Activated naive CD8-positive, alpha-beta T cell treated with anti-CD3 and anti-CD28 coated beads, Interleukin-2, amount 10 ng/mL, durations not matched to agents 7 days and 5 days (primary cell): ENCODE results near the gene DHX30. TPM values are rescaled to one million over a fixed set of nuclear protein-coding genes. Genes with fewer than 3 reads are reported as not detected.

ENCODE experiments used
- ATAC-seq: fragments of 150-1000 bp; cut with Tn5 transposase; one replicate; pipeline ENCODE4 v1.10.0; 2021; ENCODE audit warnings: low read depth, moderate library complexity
- POLR2A ChIA-PET: fragments of 350-600 bp; sonication (Branson Sonifier 250); formaldehyde crosslinking; loops from one replicate; lab custom pipeline; 2021; ENCODE audit warnings: antibody characterized with exemption; lab: Charles Lee
- DNase-seq: peaks from one replicate; pipeline ENCODE4 v3.0.0; 2021
- H3K27ac Mint-ChIP-seq: one replicate; pipeline ENCODE4 v1.8.0; 2022; ENCODE audit warnings: mild to moderate bottlenecking, mixed read lengths
- H3K27me3 Mint-ChIP-seq: one replicate; pipeline ENCODE4 v1.8.0; 2022; ENCODE audit warnings: mild to moderate bottlenecking, moderate library complexity, mixed read lengths
- H3K36me3 Mint-ChIP-seq: one replicate; pipeline ENCODE4 v1.8.0; 2021; ENCODE audit warnings: mild to moderate bottlenecking, mixed read lengths
- H3K4me1 Mint-ChIP-seq: one replicate; pipeline ENCODE4 v1.8.0; 2021; ENCODE audit warnings: mixed read lengths
- H3K4me3 Mint-ChIP-seq: one replicate; pipeline ENCODE4 v1.8.0; 2022; ENCODE audit warnings: mild to moderate bottlenecking, moderate library complexity, mixed read lengths
- H3K9me3 Mint-ChIP-seq: one replicate; pipeline ENCODE4 v1.8.0; 2021; ENCODE audit warnings: mixed read lengths
- total RNA-seq, 2 experiments: library from RNA; stranded (reverse); gene quantifications; one replicate each; pipeline ENCODE4 v1.2.3, GENCODE V29; 2021

Gene DHX30
- total RNA-seq, 2 experiments from 2014 or later: 76.7 to 78.1 TPM

DNA sequence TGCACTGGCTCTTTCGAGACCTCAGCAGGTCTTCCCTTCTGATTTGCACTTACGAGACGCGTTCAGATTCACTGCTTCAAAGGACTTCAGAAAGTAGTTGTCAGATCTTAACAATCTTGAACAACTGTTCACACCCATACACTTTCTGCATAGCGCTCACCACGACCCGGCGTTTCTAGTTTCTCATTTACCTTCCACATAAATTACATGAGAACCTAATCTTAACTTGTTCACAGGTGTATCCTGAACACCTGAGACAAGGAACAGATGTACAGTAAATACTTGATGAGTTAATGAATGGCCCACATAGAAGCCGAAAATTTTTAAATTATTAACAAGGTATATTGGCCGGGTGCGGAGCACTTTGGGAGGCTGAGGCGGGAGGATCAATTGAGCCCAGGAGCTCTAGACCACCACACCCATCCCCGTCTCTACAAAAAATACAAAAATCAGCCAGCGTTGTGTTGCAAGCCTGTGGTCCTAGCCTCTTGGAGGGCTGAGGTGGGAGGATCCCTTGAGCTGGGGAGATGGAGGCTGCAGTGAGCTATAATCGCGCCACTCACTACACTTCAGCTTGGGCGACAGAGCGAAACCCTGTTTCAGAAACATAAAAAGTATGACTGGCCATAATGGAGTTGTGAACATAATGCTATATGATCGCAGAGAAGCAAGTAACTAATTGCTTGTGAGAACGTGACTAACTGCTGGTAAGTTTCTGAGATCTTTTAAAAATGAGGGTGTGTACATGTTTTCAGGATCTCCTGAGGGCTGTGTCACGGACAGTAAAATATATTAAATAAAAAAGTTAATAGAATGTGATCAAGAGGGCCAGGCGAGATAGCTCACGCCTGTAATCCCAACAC, 20.3 kb upstream of the DHX30 start:
- H3K4me3 Mint-ChIP-seq: peak overlapping the region; percentile 93
- POLR2A ChIA-PET: interaction anchor here (1.8 kb wide), 1 partner anchor 308 kb away, joined by 4 read pairs; no protein-coding TSS in a partner anchor
- H3K9me3 Mint-ChIP-seq: no peaks in the 10 kb centered on the region
- peak overlapping the region; percentile 98 for H3K27ac Mint-ChIP-seq
- no peaks in the 10 kb centered on the region for H3K27me3 Mint-ChIP-seq
- no peaks in the 10 kb centered on the region for H3K36me3 Mint-ChIP-seq
- DNase-seq: no peak
- H3K4me1 Mint-ChIP-seq: peaks cover 23% of the 10 kb centered on the region
- ATAC-seq: no peak

DNA sequence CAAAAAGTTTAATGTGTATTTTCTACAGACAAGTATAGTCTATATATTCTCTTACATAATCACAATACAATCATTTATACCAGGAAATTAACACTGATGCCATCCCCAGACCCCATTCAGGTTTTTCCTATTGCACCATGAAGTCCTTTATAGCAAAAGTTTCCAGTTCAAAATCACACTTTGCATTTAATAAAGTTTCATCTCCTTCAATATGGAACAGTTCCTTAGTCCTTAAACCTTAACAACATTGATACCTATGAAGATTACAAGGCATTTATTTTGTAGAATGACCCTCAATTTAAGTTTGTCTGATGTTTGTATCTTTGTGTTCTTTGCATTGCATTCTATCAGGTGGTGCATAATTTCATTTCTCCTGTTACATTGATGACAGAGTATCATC, 19.3 kb upstream of the DHX30 start:
- no peak overlapping the region for H3K4me3 Mint-ChIP-seq
- POLR2A ChIA-PET: interaction anchor here (0.6 kb wide), 1 partner anchor 28 kb away, joined by 9 read pairs; no protein-coding TSS in a partner anchor
- H3K9me3 Mint-ChIP-seq: no peaks in the 10 kb centered on the region
- peaks cover 26% of the 10 kb centered on the region for H3K4me1 Mint-ChIP-seq
- ATAC-seq (no peak), DNase-seq (no peak)
- no peaks in the 10 kb centered on the region for H3K27me3 Mint-ChIP-seq
- H3K36me3 Mint-ChIP-seq: no peaks in the 10 kb centered on the region
- H3K27ac Mint-ChIP-seq: no peak overlapping the region

DNA sequence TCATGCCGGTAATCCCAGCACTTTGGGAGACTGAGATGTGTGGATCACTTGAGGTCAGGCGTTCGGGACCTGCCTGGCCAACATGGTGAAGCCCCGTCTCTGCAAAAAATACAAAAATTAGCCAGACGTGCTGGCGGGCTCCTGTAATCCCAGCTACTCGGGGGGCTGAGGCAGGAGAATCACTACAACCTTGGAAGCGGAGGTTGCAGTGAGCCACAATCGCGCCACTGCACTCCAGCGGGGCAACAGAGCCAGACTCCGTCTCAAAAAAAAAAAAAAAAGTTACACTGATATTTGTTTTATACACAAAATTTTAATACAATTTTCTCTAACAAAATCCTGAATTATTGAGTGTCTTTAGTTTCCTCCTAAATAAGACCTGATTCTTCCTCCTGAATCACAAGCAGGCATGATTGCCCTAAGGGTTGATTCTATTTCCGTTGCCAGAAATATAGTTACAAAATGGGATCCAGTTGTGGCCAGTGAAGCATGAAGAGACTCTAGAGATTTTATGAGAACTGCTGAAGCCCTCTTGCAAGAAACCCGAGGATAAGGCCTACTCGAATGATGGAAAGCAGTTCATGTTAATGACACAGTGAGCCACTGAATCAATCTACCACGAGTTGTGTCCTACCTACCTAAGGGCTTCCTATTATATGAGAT, 11.6 kb upstream of the DHX30 start:
- no peak overlapping the region for H3K27ac Mint-ChIP-seq
- no peaks in the 10 kb centered on the region for H3K9me3 Mint-ChIP-seq
- DNase-seq (no peak), ATAC-seq (no peak)
- H3K4me3 Mint-ChIP-seq: no peak overlapping the region
- no peaks in the 10 kb centered on the region for H3K36me3 Mint-ChIP-seq
- peaks cover 3% of the 10 kb centered on the region for H3K4me1 Mint-ChIP-seq
- H3K27me3 Mint-ChIP-seq: peaks cover 5% of the 10 kb centered on the region
- POLR2A ChIA-PET: interaction anchor here (0.7 kb wide), 1 partner anchor 17 kb away, joined by 4 read pairs; no protein-coding TSS in a partner anchor

DNA sequence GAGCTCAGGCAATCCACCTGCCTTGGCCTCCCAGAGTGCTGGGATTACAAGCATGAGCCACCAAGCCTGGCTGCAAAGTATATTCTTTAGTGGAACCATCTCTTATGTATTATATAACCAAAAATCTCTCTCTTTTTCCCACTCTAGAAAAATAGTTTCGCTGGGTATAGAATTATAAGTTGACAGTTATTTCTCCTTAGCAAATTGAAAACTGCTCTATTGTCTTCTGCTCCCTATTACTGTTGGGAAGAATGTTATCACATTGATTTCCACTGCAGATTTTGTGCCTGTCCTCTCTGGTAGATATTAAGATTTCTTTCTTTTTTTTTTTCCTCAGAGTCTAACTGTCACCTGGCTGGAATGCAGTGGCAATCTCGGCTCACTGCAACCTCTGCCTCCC, 10.2 kb upstream of the DHX30 start:
- no peaks in the 10 kb centered on the region for H3K36me3 Mint-ChIP-seq
- peaks cover 3% of the 10 kb centered on the region for H3K4me1 Mint-ChIP-seq
- no peak overlapping the region for H3K27ac Mint-ChIP-seq
- ATAC-seq (no peak), DNase-seq (no peak)
- H3K27me3 Mint-ChIP-seq: peaks cover 11% of the 10 kb centered on the region
- no peak overlapping the region for H3K4me3 Mint-ChIP-seq
- H3K9me3 Mint-ChIP-seq: no peaks in the 10 kb centered on the region
- POLR2A ChIA-PET: no interaction called here

DNA sequence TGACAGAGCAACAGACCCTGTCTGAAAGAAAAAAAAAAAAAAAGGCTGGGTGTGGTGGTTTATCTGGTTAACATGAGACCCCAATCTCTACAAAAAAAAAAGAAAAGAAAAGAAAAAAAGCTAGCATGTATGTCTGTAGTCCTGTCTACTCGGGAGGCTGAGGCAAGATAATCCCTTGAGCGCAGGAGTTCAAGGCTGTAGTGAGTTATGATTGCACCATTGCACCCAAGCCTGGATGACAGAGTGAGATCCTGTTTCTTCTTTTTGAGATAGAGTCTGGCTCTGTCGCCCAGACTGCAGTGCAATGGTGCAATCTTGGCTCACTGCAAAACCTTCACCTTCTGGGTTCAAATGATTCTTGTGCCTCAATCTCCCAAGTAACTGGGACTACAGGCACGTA, 8.4 kb upstream of the DHX30 start:
- DNase-seq (no peak), ATAC-seq (no peak)
- Mint-ChIP-seq H3K4me1 (no peaks in the 10 kb centered on the region), H3K27me3 (peaks cover 11% of the 10 kb centered on the region), H3K36me3 (no peaks in the 10 kb centered on the region), H3K4me3 (no peak overlapping the region), H3K27ac (no peak overlapping the region), H3K9me3 (no peaks in the 10 kb centered on the region)
- POLR2A ChIA-PET: no interaction called here

DNA sequence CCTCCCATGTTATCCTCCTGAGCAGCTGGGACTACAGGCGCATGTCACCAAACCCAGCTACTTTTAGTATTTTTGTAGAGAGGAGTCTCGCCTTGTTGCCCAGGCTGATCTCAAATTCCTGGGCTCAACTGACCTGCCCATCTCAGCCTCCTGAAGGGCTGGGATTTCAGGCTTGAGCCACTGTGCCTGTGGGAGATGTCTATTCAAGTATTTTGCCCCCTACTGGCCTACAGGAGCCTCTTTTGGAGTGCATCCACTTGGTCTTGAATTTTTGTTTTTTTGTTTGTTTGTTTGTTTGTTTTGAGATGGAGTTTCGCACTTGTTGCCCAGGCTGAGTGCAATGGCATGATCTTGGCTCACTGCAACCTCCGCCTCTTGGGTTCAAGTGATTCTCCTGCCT, 3.2 kb upstream of the DHX30 start:
- peaks cover 17% of the 10 kb centered on the region for H3K4me1 Mint-ChIP-seq
- POLR2A ChIA-PET: interaction anchor here (0.7 kb wide), 1 partner anchor 11 kb away, joined by 3 read pairs; no protein-coding TSS in a partner anchor
- no peak overlapping the region for H3K4me3 Mint-ChIP-seq
- no peak overlapping the region for H3K27ac Mint-ChIP-seq
- no peaks in the 10 kb centered on the region for H3K36me3 Mint-ChIP-seq
- no peak for DNase-seq
- H3K9me3 Mint-ChIP-seq: no peaks in the 10 kb centered on the region
- ATAC-seq: no peak
- H3K27me3 Mint-ChIP-seq: peaks cover 6% of the 10 kb centered on the region

DNA sequence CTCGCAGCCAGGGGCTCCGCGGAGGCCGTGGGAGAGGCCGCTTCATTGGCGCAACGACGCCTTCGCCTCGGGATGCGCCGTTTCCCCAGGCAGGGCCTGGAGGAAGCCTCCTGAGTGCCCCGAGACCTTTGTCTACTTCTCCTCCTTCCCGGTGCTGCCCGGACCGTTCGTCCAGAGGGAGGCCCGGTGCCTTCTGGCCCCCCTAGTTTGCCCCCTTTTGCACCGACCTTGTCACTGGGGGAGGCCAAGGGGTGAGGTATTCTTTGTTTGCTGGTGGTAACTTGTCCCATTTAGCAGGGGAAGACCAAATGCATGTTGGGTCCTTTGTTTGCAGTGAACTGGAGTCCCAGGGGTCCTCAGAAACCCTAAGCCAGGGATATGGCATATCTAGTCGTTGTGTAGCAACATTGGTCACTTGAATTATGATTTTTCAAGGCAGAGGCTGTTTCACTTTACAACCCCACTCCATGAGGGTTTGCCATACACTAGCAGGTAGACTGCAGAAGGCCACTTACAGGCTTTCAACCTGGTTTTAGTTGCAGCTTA, 615 bp downstream of the DHX30 start:
- Mint-ChIP-seq H3K4me3 (peak overlapping the region; percentile 99), H3K9me3 (no peaks in the 10 kb centered on the region), H3K27me3 (no peaks in the 10 kb centered on the region), H3K36me3 (no peaks in the 10 kb centered on the region), H3K4me1 (peaks cover 17% of the 10 kb centered on the region), H3K27ac (peak overlapping the region; percentile 95)
- DNase-seq (no peak), ATAC-seq (no peak)
- POLR2A ChIA-PET: interaction anchor here (1.8 kb wide), 1 partner anchor 21 kb away, joined by 7 read pairs; no protein-coding TSS in a partner anchor

DNA sequence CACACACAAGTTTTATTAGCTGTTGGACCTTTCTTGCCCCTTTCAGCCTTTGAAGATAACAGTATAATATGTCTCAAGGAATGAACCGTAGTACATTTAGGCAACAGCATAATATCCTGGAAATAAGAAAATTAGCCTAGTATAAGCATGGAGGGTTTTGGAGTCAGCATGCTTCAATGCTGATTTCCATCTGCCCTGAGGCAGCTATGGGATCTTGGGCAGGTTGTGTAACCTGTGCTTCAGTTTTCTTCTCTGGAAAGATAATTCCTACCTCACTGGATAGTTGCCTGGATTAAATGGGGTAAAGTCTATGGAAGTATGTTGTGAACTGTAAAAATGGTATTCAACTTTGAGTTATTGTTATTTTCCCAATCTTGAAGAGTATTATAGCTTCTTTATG, 1.6 kb downstream of the DHX30 start:
- Mint-ChIP-seq H3K4me3 (peak overlapping the region; percentile 99), H3K27me3 (no peaks in the 10 kb centered on the region), H3K36me3 (no peaks in the 10 kb centered on the region), H3K4me1 (peaks cover 17% of the 10 kb centered on the region), H3K9me3 (no peaks in the 10 kb centered on the region), H3K27ac (no peak overlapping the region)
- POLR2A ChIA-PET: interaction anchor here (1.8 kb wide), 1 partner anchor 20 kb away, joined by 7 read pairs; no protein-coding TSS in a partner anchor
- no peak for DNase-seq
- no peak for ATAC-seq

DNA sequence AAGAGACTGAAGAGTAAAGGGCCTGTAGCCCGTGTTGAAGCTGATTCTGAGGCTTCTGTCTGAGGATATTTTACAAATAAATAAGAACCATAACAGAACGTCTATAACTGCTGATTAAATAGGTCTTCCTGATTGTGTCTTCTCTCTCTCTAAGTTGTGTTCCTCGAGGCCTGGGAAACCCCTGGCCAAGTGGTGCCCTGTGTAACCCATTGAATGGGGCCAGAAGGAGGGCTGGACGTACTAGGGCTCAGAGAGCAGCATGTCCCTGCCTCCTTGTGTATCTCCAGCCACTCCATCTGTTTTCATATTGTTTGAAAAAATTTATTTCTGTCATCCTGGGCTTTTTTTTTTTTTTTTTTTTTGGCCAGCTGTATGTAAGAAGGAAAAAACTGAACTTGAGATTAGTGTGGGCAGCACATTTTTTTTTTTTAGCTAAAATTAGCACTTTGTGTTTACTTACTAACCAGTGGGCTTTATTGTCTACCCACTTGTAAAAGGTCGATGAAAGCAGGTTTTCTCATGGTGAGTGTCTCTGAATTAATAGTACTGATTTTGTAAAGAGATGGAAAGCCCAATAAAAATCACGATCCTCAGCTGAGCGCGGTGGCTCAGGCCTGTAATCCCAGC, 10.7 kb downstream of the DHX30 start:
- POLR2A ChIA-PET: no interaction called here
- Mint-ChIP-seq H3K27ac (no peak overlapping the region), H3K4me1 (no peaks in the 10 kb centered on the region), H3K36me3 (peaks cover 16% of the 10 kb centered on the region), H3K27me3 (no peaks in the 10 kb centered on the region), H3K4me3 (no peak overlapping the region), H3K9me3 (peaks cover 2% of the 10 kb centered on the region)
- ATAC-seq: no peak
- DNase-seq: no peak

DNA sequence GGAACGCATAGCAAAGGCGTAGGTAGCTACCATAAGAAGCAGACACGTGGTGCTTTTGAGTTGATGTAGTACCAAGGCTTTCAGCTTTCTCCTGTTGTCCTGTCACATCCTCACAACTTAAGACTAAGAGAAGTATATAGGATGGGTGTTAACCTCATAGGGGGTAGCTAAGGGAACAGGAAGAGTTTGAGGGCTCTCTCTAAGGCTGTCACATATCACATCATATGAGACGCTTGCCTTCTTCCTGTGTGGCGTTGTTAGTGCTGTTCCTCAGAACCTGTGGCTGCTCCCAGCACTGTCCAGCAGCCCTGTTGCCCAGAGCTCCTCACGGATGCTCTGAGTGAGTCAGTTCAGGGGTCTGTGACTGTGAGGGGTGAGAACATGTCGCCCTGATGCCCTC, 14.7 kb downstream of the DHX30 start:
- Mint-ChIP-seq H3K9me3 (no peaks in the 10 kb centered on the region), H3K36me3 (peaks cover 6% of the 10 kb centered on the region), H3K4me3 (no peak overlapping the region), H3K27me3 (no peaks in the 10 kb centered on the region), H3K27ac (no peak overlapping the region), H3K4me1 (no peaks in the 10 kb centered on the region)
- DNase-seq (no peak), ATAC-seq (no peak)
- POLR2A ChIA-PET: no interaction called here

DNA sequence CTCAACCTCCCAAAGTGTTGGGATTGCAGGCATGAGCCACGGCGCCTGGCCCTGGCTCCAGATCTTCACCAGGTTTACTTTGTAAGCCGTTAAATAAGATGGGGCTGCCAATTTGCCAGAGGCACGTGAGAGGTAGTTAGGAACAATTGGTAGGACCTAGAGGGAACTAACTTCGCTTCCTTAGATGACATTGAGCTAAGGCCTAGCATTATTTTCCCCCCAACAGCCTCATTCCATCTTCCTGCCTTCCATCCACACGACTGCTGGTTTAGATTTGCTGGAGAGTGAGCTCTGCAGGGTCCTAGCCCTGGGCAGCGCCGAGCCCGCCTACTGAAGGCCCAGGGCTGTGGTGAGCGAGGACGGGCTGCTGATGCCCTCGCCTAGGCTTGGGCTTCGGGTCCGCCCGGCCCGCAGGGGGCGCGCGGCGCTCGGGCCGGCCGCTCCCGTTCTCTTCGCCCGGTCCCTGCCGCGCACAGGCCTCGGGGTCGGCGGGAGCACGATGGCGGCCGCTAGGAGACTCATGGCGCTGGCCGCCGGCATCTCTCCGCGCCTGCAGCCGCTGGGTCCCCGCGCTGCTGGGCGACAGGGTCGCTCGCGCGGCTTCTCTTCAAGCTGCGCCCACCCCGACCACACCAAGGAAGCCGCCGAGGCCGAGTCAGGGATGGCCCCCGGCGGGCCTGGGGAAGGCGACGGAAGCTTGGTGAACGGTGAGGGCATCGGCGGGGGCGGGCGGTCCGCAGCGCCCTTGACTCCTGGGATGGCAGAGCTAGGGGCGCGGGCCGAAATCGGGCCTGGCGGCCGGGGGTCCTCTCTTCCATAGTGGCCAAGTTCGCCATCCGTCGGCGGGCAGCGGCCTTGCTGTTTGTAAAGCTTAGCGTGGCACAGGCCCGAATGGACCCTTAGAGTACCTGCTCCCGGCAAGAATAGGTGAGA, 21.9 kb downstream of the DHX30 start:
- peaks cover 26% of the 10 kb centered on the region for H3K4me1 Mint-ChIP-seq
- H3K27me3 Mint-ChIP-seq: no peaks in the 10 kb centered on the region

DNA sequence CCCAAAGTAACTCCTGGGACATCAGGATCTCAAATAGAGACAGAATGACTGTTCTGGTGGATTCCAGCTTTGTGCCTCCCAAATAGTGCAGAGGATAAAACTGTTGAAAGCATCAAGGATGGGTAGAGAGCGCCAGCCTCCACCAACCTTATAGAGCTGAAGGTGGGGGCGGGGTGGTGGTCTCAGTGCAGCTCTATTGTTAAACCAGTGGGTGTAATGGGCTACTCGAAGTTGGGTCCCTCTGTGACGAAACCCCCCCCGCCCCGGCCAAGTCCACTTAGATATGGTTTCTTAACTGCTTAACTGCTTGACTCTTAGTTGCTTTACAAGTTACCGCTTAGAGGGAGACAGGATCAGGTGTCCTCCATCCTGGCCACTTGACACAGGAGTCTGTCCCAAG, 22.7 kb downstream of the DHX30 start:
- DNase-seq (no peak), ATAC-seq (no peak)
- Mint-ChIP-seq H3K4me1 (peaks cover 26% of the 10 kb centered on the region), H3K9me3 (no peaks in the 10 kb centered on the region), H3K27ac (peak overlapping the region; percentile 85), H3K36me3 (peaks cover 32% of the 10 kb centered on the region), H3K27me3 (no peaks in the 10 kb centered on the region), H3K4me3 (peak overlapping the region; percentile 90)
- POLR2A ChIA-PET: interaction anchor here (0.7 to 2.6 kb wide), 9 partner anchors 10 to 1129 kb away, joined by 3 to 12 read pairs (median 6); partner anchors contain the start of gene DHX30

More for the DNA sequence above, 21.9 kb downstream of the DHX30 start:
- ATAC-seq (peak; percentile 99), DNase-seq (peak; percentile 89)
- POLR2A ChIA-PET: interaction anchor here (0.5 to 2.6 kb wide), 10 partner anchors 9 to 442 kb away, joined by 3 to 12 read pairs (median 6); partner anchors contain the start of gene DHX30
- peak overlapping the region; percentile 85 for H3K27ac Mint-ChIP-seq
- H3K4me3 Mint-ChIP-seq: peak overlapping the region; percentile 90
- peaks cover 29% of the 10 kb centered on the region for H3K36me3 Mint-ChIP-seq
- H3K9me3 Mint-ChIP-seq: no peaks in the 10 kb centered on the region
